8988T (cell line): ENCODE data around the gene HEXIM1.

Source experiments
- DNase-seq: peaks from one replicate; pipeline ENCODE4 v3.0.0; 2011

Gene HEXIM1

GRCh38 chr17:45148183-45149036, at the start of gene HEXIM1:
Gene HEXIM1, plus strand, starts transcription at chr17:45148475. Its CDS starts 716 bp downstream, at chr17:45149191.
- peak; percentile 80 for DNase-seq

GRCh38 chr17:45098869-45099616, 49.2 kb upstream of the HEXIM1 start:
- peak; percentile 85 for DNase-seq

GRCh38 chr17:45101546-45101882, 46.8 kb upstream of the HEXIM1 start:
- DNase-seq = no peak

GRCh38 chr17:45101883-45102811, 46.1 kb upstream of the HEXIM1 start:
- DNase-seq = no peak

- no peak for DNase-seq
Measured at GRCh38 chr17:45102856-45103255, 45.4 kb upstream of the HEXIM1 start.

- no peak for DNase-seq
Measured at GRCh38 chr17:45103269-45103795, 44.9 kb upstream of the HEXIM1 start.

GRCh38 chr17:45104029-45104428, 44.2 kb upstream of the HEXIM1 start:
- DNase-seq = no peak

GRCh38 chr17:45104497-45104896, 43.8 kb upstream of the HEXIM1 start:
- no peak for DNase-seq

DNA sequence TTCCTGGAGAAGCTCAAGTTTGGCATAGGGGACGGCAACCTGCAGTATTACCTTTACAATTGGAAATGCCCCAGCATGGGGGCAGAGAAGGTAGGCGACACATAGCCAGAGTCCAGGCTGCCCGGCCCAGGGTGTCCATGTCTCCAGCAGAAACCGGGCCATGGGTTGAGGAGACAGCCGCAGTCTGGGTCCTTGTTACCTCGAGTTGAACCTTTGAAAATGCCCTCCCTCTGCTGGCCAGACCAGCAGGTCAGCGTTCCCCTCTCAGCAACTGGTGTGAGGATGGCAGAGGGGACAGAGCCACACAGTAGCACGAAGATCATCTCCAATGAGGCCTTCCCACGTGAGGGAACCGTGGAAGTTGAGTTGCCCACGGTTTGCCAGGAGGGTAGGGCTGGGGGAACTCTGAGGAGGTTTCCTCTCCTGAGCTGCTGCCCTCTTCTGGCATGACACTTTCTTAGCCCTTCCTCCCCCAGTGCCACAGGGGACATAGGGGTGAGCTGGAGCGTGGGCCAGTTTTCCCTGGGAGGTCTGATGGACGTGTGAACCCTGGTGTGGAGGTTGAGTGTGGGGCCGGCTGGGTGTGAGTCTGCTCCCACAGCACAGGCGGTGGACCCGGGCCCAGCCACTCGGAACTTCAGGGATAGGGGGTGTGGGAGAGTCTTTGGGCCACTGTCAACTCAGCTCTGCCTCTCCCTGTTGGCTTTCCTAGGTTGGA, 43.2 kb upstream of the HEXIM1 start:
- no peak for DNase-seq

DNA sequence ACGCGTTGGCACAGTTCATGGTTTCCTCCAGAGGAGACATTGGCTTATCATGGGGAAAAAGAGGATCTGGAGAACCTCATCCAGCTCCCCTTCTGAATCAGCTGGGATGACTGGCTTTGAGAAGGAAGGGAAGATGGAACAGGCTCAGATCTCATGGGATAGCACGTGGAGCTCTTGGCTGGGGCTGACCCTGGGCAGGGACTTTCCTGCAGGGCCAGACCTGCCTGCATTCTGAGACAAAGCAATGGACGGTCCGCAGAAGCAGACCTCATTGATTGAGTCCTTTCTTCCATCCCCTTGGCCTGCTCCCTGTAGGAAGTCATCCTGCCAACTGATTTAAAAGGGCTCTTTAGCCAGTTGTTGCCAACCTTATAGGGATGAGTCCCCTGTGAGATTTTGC, 42.2 kb upstream of the HEXIM1 start:
- no peak for DNase-seq

DNA sequence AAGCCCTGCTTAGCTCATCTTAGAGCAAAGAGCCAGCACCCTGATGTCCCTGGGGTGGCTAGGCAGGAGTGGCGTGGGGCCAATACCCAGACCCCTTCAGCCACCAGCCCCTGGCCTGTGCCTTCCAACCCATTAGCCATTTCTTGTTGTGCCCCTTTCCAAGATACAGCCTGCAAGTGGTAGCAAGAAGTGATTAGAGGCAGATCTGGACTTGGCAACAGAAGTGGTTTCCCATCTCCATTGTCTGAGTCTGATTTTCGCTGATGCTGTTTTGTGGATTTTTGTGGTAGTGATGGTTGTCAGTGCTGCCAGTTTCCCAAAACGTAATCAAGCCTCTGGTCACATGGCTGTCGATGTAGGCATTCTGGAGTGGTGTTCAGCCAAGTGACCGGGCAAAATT, 41.7 kb upstream of the HEXIM1 start:
- no peak for DNase-seq

DNA sequence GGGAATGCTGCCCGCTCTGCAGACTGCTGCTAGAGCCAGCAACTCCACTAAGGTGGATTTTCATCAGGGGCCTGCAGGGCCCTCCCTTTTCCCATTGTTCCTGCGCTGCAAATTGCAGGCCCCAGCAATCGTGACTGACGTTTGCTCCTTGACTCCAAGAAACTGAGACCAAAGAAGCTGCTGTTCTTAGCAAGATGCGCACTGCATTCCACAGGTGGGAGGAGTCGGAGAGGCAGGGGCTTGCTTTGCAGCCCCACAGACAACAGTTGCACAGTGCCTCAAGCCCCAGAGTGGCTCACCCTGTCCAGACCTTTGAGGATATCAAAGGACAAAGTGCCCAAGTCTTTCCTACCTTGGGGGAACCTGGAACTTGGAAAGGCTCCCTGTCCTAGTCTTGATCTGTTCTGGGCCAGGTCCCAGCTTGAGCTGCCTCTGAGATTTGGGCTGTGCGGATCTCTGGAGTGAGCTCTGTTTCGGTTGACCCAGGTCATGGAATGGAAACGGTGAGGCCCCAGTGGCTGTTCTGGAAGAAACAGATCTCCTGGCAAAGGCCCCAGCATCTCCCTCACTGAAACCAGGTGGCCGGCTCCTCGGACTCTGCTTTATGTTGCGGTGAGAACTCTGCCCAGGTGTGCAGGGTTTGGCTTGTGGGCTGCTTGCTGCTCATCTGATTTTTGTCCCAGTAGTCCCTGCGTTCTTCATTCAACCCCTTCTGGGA, 40.8 kb upstream of the HEXIM1 start:
- no peak for DNase-seq

DNA sequence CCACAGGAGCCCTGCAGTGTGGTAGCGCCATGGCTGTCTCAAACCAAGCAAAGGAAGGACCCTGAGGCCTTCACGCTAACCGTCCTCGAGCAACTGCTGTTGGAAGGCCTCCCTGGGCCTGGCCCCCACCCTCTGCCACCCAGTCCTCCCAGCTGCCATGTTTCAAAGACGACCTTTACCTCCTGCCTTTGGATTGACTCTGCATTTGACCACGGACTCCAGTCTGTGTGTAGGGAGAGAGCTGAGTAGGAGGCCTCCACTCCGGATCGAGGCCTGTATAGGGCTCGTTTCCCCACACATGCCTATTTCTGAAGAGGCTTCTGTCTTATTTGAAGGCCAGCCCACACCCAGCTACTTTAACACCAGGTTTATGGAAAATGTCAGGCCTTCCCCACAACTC, 40.2 kb upstream of the HEXIM1 start:
- no peak for DNase-seq

GRCh38 chr17:45108595-45109521, 39.4 kb upstream of the HEXIM1 start:
- DNase-seq = no peak

GRCh38 chr17:45110676-45111611, 37.3 kb upstream of the HEXIM1 start:
- DNase-seq = no peak

DNA sequence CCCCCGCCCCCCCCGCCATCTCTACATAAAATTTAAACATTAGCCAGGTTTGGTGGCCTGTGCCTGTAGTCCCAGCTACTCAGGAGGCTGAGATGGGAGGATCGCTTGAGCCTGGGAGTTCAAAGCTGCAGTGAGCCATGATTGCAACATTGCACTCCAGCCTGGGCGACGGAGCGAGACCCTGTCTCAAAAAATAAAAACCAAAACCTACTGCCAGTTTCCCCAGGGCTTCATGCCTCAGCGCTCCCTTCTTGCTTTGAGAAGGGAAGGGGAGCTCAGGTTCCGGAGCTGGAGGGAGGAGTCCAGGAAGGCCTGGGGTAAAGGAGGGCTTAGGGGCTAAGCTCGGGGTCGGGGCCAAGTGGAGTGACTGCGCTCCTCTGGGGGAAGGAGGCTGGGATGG, 36.4 kb upstream of the HEXIM1 start:
- no peak for DNase-seq

DNA sequence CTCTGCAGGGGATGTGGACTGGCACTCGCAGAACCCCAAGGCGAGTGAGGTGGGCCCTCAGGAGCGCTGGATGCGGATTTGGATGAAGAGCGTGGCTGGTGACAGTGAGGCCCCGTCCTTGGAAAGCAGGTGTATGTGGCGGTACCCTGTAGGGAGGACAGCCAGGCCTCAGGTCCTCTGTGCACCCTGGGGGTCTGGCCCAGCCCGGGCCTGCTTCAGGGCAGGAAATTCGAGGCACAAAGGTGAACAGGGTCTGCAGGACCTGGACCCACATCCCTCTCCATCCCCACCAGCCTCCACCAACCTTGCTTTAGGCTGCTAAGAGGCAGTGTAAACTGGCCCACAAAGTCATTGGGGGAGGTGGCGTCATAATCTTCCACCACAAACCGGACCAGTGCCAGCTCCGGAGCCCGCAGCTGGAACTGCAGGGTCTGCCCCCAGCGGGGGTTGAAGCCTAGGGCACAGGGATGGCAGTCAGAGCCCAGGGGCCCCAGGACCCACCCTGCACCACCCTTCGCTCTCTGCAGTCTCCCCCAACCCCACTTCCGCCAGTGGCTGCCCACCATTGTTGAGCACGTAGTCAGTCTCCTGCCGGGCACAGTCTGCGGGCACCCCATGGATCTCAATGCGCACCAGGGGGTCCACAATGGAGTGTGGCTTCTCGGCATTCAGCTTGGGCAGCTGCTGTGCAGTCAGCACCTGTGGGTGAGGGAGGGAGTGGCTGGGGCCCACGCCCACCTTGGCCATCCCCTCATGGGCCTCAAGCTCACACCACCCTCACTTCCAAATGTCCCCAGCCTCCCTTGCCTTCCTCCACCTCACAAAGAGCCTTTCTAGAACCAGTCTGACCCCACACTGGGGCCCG, 35.5 kb upstream of the HEXIM1 start:
- DNase-seq = no peak

- no peak for DNase-seq
Measured at GRCh38 chr17:45113424-45113754, 34.9 kb upstream of the HEXIM1 start.
